ENCODE measurements around the gene SLCO4C1.

Gene SLCO4C1

GRCh38 chr5:102218159-102218558 is 77.9 kb downstream of the SLCO4C1 start:
- TF ChIP-seq PATZ1 (CRISPR knock-in tag; IDR thresholded peaks at IDR 0.05; ENCODE audit: borderline replicate concordance) (no peak), POU6F1 (CRISPR knock-in tag; IDR thresholded peaks at IDR 0.05; ENCODE audit: borderline replicate concordance, low read depth) (no peak), CSDC2 (CRISPR knock-in tag; IDR thresholded peaks at IDR 0.05) (no peak), OSR1 (CRISPR knock-in tag; IDR thresholded peaks at IDR 0.05) (no peak), RARB (CRISPR knock-in tag; IDR thresholded peaks at IDR 0.05) (no peak), TOX (CRISPR knock-in tag; IDR thresholded peaks at IDR 0.05; ENCODE audit: borderline replicate concordance) (no peak), CSRNP3 (CRISPR knock-in tag; IDR thresholded peaks at IDR 0.05) (no peak)
- ATAC-seq = no peak

GRCh38 chr5:102216678-102217077 is 79.4 kb downstream of the SLCO4C1 start:
- TF ChIP-seq TCF4 (CRISPR knock-in tag; IDR thresholded peaks at IDR 0.05; ENCODE audit: borderline replicate concordance) (no peak), ZFP3 (CRISPR knock-in tag; IDR thresholded peaks at IDR 0.05) (no peak), CSDC2 (CRISPR knock-in tag; IDR thresholded peaks at IDR 0.05) (no peak), POU6F1 (CRISPR knock-in tag; IDR thresholded peaks at IDR 0.05; ENCODE audit: borderline replicate concordance, low read depth) (no peak), TSHZ2 (CRISPR knock-in tag; IDR thresholded peaks at IDR 0.05) (no peak), ZNF8 (CRISPR knock-in tag; IDR thresholded peaks at IDR 0.05) (no peak), CREB5 (CRISPR knock-in tag; IDR thresholded peaks at IDR 0.05; ENCODE audit: low read depth) (no peak), ZC3H10 (CRISPR knock-in tag; IDR thresholded peaks at IDR 0.05) (no peak), ZNF565 (CRISPR knock-in tag; conservative IDR thresholded peaks at IDR 0.05; ENCODE audit: low read depth) (no peak), PATZ1 (CRISPR knock-in tag; IDR thresholded peaks at IDR 0.05; ENCODE audit: borderline replicate concordance) (no peak), PPARA (CRISPR knock-in tag; IDR thresholded peaks at IDR 0.05; ENCODE audit: borderline replicate concordance) (no peak), RARB (CRISPR knock-in tag; IDR thresholded peaks at IDR 0.05) (no peak), BACH2 (CRISPR knock-in tag; IDR thresholded peaks at IDR 0.05; ENCODE audit: borderline replicate concordance) (no peak)
- no peak for ATAC-seq
